Central memory CD8-positive, alpha-beta T cell (primary cell): Measurements from ENCODE around the gene ASB7.

Experiments
- ATAC-seq: fragments of 150-1000 bp; cut with Tn5 transposase; replicated peaks from 2 replicates; pipeline ENCODE4 v1.10.0; 2022; ENCODE audit warnings: mild to moderate bottlenecking, moderate FRiP score, moderate number of reproducible peaks; ENCODE audit not compliant: poor library complexity, severe bottlenecking; ENCODE audit errors: extremely low read depth
- DNase-seq, 2 donors: peaks; one replicate each; pipeline ENCODE4 v3.0.0; 2021; ENCODE audit warnings: low spot score in 2 of 2
- H3K27ac Mint-ChIP-seq: one replicate; pipeline ENCODE4 v1.8.0; 2022; ENCODE audit warnings: low read depth, mild to moderate bottlenecking, moderate library complexity, mixed read lengths
- H3K27me3 Mint-ChIP-seq: one replicate; pipeline ENCODE4 v1.8.0; 2022; ENCODE audit warnings: mixed read lengths
- H3K36me3 Mint-ChIP-seq: one replicate; pipeline ENCODE4 v1.8.0; 2022; ENCODE audit warnings: mild to moderate bottlenecking, moderate library complexity, mixed read lengths; ENCODE audit not compliant: insufficient read depth
- H3K4me1 Mint-ChIP-seq: one replicate; pipeline ENCODE4 v1.8.0; 2022; ENCODE audit warnings: mixed read lengths
- H3K4me3 Mint-ChIP-seq: one replicate; pipeline ENCODE4 v1.8.0; 2022; ENCODE audit warnings: mild to moderate bottlenecking, moderate library complexity, mixed read lengths
- H3K9me3 Mint-ChIP-seq: one replicate; pipeline ENCODE4 v1.8.0; 2022; ENCODE audit warnings: mixed read lengths

Gene ASB7

GRCh38 chr15:100693451-100693850 lies 91.1 kb downstream of the ASB7 start:
- Mint-ChIP-seq H3K27me3 (peaks cover 15% of the 10 kb centered on the region), H3K36me3 (no peaks in the 10 kb centered on the region), H3K27ac (no peak overlapping the region), H3K9me3 (no peaks in the 10 kb centered on the region), H3K4me1 (no peaks in the 10 kb centered on the region), H3K4me3 (no peak overlapping the region)
- ATAC-seq (no peak), DNase-seq (no peak)

GRCh38 chr15:100694381-100695021 lies 92.1 kb downstream of the ASB7 start:
- DNase-seq (no peak), ATAC-seq (no peak)
- H3K36me3 Mint-ChIP-seq = no peaks in the 10 kb centered on the region
- no peak overlapping the region for H3K4me3 Mint-ChIP-seq
- peaks cover 15% of the 10 kb centered on the region for H3K27me3 Mint-ChIP-seq
- H3K27ac Mint-ChIP-seq = no peak overlapping the region
- H3K9me3 Mint-ChIP-seq = no peaks in the 10 kb centered on the region
- no peaks in the 10 kb centered on the region for H3K4me1 Mint-ChIP-seq

GRCh38 chr15:100695048-100695447 lies 92.7 kb downstream of the ASB7 start:
- Mint-ChIP-seq H3K36me3 (no peaks in the 10 kb centered on the region), H3K9me3 (no peaks in the 10 kb centered on the region), H3K4me3 (no peak overlapping the region), H3K27ac (no peak overlapping the region), H3K27me3 (peaks cover 15% of the 10 kb centered on the region), H3K4me1 (no peaks in the 10 kb centered on the region)
- ATAC-seq = no peak
- DNase-seq = no peak

- Mint-ChIP-seq H3K9me3 (no peaks in the 10 kb centered on the region), H3K4me3 (no peak overlapping the region), H3K27me3 (peaks cover 15% of the 10 kb centered on the region), H3K27ac (no peak overlapping the region), H3K36me3 (no peaks in the 10 kb centered on the region), H3K4me1 (no peaks in the 10 kb centered on the region)
- ATAC-seq (no peak), DNase-seq (no peak)
These were observed 94.1 kb downstream of the ASB7 start for GRCh38 chr15:100696452-100696851.
